Muscle layer of duodenum (tissue), 2 donors: Measurements from ENCODE around the gene TMED8.
"Not testable (repeated sequence)": the region's sequence is repeated elsewhere in the genome, so short reads cannot be mapped to it uniquely, and the experiment has no call there.

Experiments
- H3K27ac ChIP-seq: one replicate; pipeline ENCODE4 v1.7.0; 2013; ENCODE audit warnings: mild to moderate bottlenecking, low read length
- H3K27me3 ChIP-seq: one replicate; pipeline ENCODE4 v1.7.0; 2013; ENCODE audit warnings: low read depth, mild to moderate bottlenecking, control low read depth, low read length
- H3K36me3 ChIP-seq, 2 donors: one replicate each; pipeline ENCODE4 v1.7.0; 2013; ENCODE audit warnings: low read length in 2 of 2, control low read depth in 1 of 2, mild to moderate bottlenecking in 1 of 2; ENCODE audit not compliant: insufficient read depth in 2 of 2, control insufficient read depth in 1 of 2
- H3K4me1 ChIP-seq, 2 donors: one replicate each; pipeline ENCODE4 v1.7.0; 2013; ENCODE audit warnings: low read length in 2 of 2, mild to moderate bottlenecking in 2 of 2, control low read depth in 1 of 2, moderate library complexity in 1 of 2; ENCODE audit not compliant: insufficient read depth in 2 of 2, control insufficient read depth in 1 of 2
- H3K4me3 ChIP-seq, 2 donors: one replicate each; pipeline ENCODE4 v1.7.0; 2013; ENCODE audit warnings: low read length in 2 of 2, low read depth in 1 of 2, mild to moderate bottlenecking in 1 of 2
- H3K9me3 ChIP-seq, 2 donors: one replicate each; pipeline ENCODE4 v1.7.0; 2013; ENCODE audit warnings: low read length in 2 of 2, control low read depth in 1 of 2, mild to moderate bottlenecking in 1 of 2; ENCODE audit not compliant: control insufficient read depth in 1 of 2
- donor health status: healthy.

TMED8 gene

GRCh38 chr14:77322250-77322902 is 54.5 kb downstream of the TMED8 start:
- H3K36me3 ChIP-seq, result peaks cover 0 to 8% of the 10 kb centered on the region in 2 donors
- peaks cover 4 to 11% of the 10 kb centered on the region in 2 donors for H3K4me1 ChIP-seq
- no peaks in the 10 kb centered on the region for H3K27me3 ChIP-seq
- H3K4me3 ChIP-seq, result peak overlapping the region; percentile 68 to 98
- no peaks in the 10 kb centered on the region for H3K9me3 ChIP-seq
- peak overlapping the region; percentile 90 for H3K27ac ChIP-seq

- H3K4me1 ChIP-seq, result peaks cover 4 to 11% of the 10 kb centered on the region in 2 donors
- peaks cover 0 to 10% of the 10 kb centered on the region in 2 donors for H3K36me3 ChIP-seq
- H3K9me3 ChIP-seq, result no peaks in the 10 kb centered on the region
- peak within 1 kb of the TSS; percentile 68 to 98 for H3K4me3 ChIP-seq
- no peaks in the 10 kb centered on the region for H3K27me3 ChIP-seq
- peak within 1 kb of the TSS; percentile 90 for H3K27ac ChIP-seq
These were observed 56.5 kb downstream of the TMED8 start, which contains the start of gene POMT2 for GRCh38 chr14:77320238-77320935. TSS of gene POMT2 (minus strand) at chr14:77320883. CDS start at chr14:77320681, 202 bp downstream.

GRCh38 chr14:77319422-77319821 is 57.5 kb downstream of the TMED8 start:
- no peak overlapping the region for H3K27ac ChIP-seq
- H3K4me1 ChIP-seq, result peaks cover 4 to 19% of the 10 kb centered on the region in 2 donors
- no peak overlapping the region for H3K4me3 ChIP-seq
- no peaks in the 10 kb centered on the region for H3K27me3 ChIP-seq
- no peaks in the 10 kb centered on the region for H3K9me3 ChIP-seq
- H3K36me3 ChIP-seq, result peaks cover 0 to 12% of the 10 kb centered on the region in 2 donors

GRCh38 chr14:77318756-77319155 is 58.1 kb downstream of the TMED8 start:
- Histone ChIP-seq H3K4me1 (peaks cover 4 to 26% of the 10 kb centered on the region in 2 donors), H3K36me3 (peaks cover 0 to 15% of the 10 kb centered on the region in 2 donors)
- H3K9me3 ChIP-seq, H3K4me3 ChIP-seq, H3K27me3 ChIP-seq, H3K27ac ChIP-seq: not testable (repeated sequence)

- Histone ChIP-seq H3K4me1 (peaks cover 4 to 27% of the 10 kb centered on the region in 2 donors), H3K36me3 (peaks cover 0 to 15% of the 10 kb centered on the region in 2 donors), H3K9me3 (no peaks in the 10 kb centered on the region), H3K4me3 (no peak overlapping the region), H3K27ac (no peak overlapping the region), H3K27me3 (no peaks in the 10 kb centered on the region)
These were observed 58.8 kb downstream of the TMED8 start for GRCh38 chr14:77318006-77318553.

- Histone ChIP-seq H3K36me3 (peaks cover 0 to 15% of the 10 kb centered on the region in 2 donors), H3K27ac (no peak overlapping the region), H3K4me3 (no peak overlapping the region), H3K9me3 (no peaks in the 10 kb centered on the region), H3K27me3 (no peaks in the 10 kb centered on the region), H3K4me1 (peaks cover 0 to 27% of the 10 kb centered on the region in 2 donors)
These were observed 60.0 kb downstream of the TMED8 start for GRCh38 chr14:77316872-77317301.

- Histone ChIP-seq H3K4me1 (peaks cover 0 to 27% of the 10 kb centered on the region in 2 donors), H3K27ac (no peak overlapping the region)
These were observed 60.7 kb downstream of the TMED8 start for GRCh38 chr14:77316195-77316505.

GRCh38 chr14:77314539-77315457 is 62.1 kb downstream of the TMED8 start:
- Histone ChIP-seq H3K4me3 (no peak overlapping the region), H3K27me3 (no peaks in the 10 kb centered on the region), H3K27ac (peak overlapping the region; percentile 25), H3K9me3 (no peaks in the 10 kb centered on the region), H3K4me1 (peaks cover 0 to 23% of the 10 kb centered on the region in 2 donors), H3K36me3 (peaks cover 0 to 11% of the 10 kb centered on the region in 2 donors)

More at GRCh38 chr14:77316195-77316505, 60.7 kb downstream of the TMED8 start:
- H3K36me3 ChIP-seq, result peaks cover 0 to 15% of the 10 kb centered on the region in 2 donors
- no peaks in the 10 kb centered on the region for H3K27me3 ChIP-seq
- H3K4me3 ChIP-seq, result no peak overlapping the region
- H3K9me3 ChIP-seq, result no peaks in the 10 kb centered on the region

- peak overlapping the region; percentile 25 for H3K27ac ChIP-seq
- peaks cover 0 to 15% of the 10 kb centered on the region in 2 donors for H3K4me1 ChIP-seq
These were observed 62.9 kb downstream of the TMED8 start for GRCh38 chr14:77314043-77314442.

GRCh38 chr14:77313371-77313770 is 63.5 kb downstream of the TMED8 start:
- Histone ChIP-seq H3K4me3 (no peak overlapping the region), H3K36me3 (peaks cover 0 to 11% of the 10 kb centered on the region in 2 donors), H3K4me1 (peaks cover 0 to 15% of the 10 kb centered on the region in 2 donors), H3K9me3 (no peaks in the 10 kb centered on the region), H3K27ac (no peak overlapping the region), H3K27me3 (no peaks in the 10 kb centered on the region)

More at GRCh38 chr14:77314043-77314442, 62.9 kb downstream of the TMED8 start:
- peaks cover 0 to 11% of the 10 kb centered on the region in 2 donors for H3K36me3 ChIP-seq
- H3K9me3 ChIP-seq, result no peaks in the 10 kb centered on the region
- H3K27me3 ChIP-seq, result no peaks in the 10 kb centered on the region
- no peak overlapping the region for H3K4me3 ChIP-seq
